Stimulated activated naive B cell treated with anti-CD40 and anti-IgM and Interleukin-4, amounts not matched to agents 10 μg/mL and 1 μg/mL and 100 μg/mL, for 72 hours (primary cell): ENCODE results near the gene CCNQ.

Experiments used
- ATAC-seq, 2 donors: fragments of 150-1000 bp; cut with Tn5 transposase; replicated peaks; 2 replicates each; pipeline ENCODE4 v1.10.0; 2021; ENCODE audit warnings: moderate library complexity in 1 of 2
- DNase-seq: peaks from one replicate; pipeline ENCODE4 v3.0.0; 2021
- H3K27ac Mint-ChIP-seq: one replicate; pipeline ENCODE4 v1.8.0; 2022; ENCODE audit warnings: mild to moderate bottlenecking, mixed read lengths
- H3K27me3 Mint-ChIP-seq, 2 donors: one replicate each; pipeline ENCODE4 v1.8.0; 2022; ENCODE audit warnings: mixed read lengths in 2 of 2
- H3K36me3 Mint-ChIP-seq, 2 donors: one replicate each; pipeline ENCODE4 v1.8.0; 2022; ENCODE audit warnings: mixed read lengths in 2 of 2, mild to moderate bottlenecking in 1 of 2
- H3K4me1 Mint-ChIP-seq, 2 donors: one replicate each; pipeline ENCODE4 v1.8.0; 2022; ENCODE audit warnings: mixed read lengths in 2 of 2, mild to moderate bottlenecking in 1 of 2
- H3K4me3 Mint-ChIP-seq, 2 donors: one replicate each; pipeline ENCODE4 v1.8.0; 2022; ENCODE audit warnings: mild to moderate bottlenecking in 2 of 2, mixed read lengths in 2 of 2, moderate library complexity in 1 of 2
- H3K9me3 Mint-ChIP-seq, 2 donors: one replicate each; pipeline ENCODE4 v1.8.0; 2022; ENCODE audit warnings: mixed read lengths in 2 of 2, mild to moderate bottlenecking in 1 of 2

Gene CCNQ

DNA sequence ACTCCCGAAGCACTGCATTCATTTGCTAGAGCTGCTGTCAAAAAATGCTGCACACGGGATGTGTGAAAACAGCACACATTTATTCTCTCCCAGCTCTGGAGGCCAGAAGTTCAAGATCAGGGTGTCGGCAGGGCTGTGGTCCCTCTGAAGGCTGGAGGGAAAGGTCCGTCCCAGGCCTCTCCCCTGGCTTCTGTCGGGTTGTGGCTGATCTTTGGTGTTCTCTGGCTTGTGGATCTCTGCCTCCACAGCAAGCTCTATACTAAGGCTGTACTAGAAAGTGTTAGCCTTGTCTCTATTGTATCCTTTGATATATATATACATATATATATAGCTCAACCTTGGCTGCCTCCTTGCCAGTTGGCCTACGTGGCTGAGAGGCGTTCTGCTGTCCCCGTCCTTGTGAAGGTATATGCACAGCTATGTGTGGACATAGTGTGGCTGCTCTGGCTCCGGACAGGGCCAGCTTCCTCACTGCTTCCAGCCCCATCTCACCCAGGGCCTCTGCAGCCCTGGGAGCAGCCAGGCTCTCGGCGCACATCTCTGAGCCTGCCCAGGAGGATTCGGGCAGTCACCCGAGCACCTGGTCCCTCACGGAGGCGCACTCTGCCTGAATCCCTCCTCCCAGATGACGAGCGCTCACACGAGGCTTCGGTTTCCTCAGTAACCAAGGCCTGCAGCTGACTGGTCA lies 33.1 kb upstream of the CCNQ start:
- Mint-ChIP-seq H3K27ac (no peak overlapping the region), H3K4me3 (no peak overlapping the region), H3K9me3 (peaks cover 0 to 11% of the 10 kb centered on the region in 2 donors), H3K36me3 (peaks cover 0 to 5% of the 10 kb centered on the region in 2 donors), H3K27me3 (peaks cover 10 to 25% of the 10 kb centered on the region in 2 donors), H3K4me1 (no peaks in the 10 kb centered on the region)
- no peak for DNase-seq
- ATAC-seq, result no peak

DNA sequence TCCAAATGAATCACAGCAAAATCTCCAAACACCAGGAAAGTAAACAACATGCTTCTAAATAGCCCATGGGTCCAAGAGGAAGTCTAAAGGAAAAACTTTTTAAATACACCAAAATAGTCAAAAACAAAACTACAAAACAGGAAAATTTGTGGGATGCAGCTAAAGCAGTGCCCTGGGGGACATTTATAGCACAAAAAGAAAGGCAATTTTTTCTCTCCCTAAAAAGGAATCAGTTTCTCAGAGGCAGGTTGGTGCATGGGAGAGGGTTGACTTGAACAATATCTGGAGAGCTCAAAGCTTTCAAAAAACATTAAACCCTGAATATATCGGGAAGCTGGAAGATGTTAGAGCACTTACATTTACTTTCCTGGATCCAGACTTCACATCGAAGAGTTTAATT lies 32.4 kb upstream of the CCNQ start:
- peaks cover 0 to 11% of the 10 kb centered on the region in 2 donors for H3K9me3 Mint-ChIP-seq
- no peak overlapping the region for H3K27ac Mint-ChIP-seq
- no peak overlapping the region for H3K4me3 Mint-ChIP-seq
- peaks cover 10 to 25% of the 10 kb centered on the region in 2 donors for H3K27me3 Mint-ChIP-seq
- H3K36me3 Mint-ChIP-seq, result peaks cover 0 to 5% of the 10 kb centered on the region in 2 donors
- DNase-seq (no peak), ATAC-seq (no peak)
- no peaks in the 10 kb centered on the region for H3K4me1 Mint-ChIP-seq

DNA sequence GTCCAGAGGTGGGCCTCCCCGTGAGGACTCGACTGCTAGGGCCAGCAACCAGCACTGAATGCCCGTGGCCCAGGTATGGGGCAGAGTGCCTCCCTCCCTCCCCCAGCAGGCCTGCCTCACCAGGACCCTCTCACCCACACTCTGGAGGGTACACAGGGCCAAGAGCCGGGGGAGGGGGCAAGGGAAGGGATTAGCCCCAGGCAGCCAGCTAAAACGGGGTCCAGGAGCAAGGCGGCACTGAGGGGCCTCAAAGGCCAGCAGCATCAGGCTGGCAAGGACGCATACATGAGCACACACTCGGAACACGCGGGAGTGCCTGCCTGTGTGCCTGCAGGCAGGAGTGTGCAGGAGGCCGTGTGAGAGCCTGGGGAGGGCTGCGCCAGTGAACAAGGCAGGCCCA lies 29.7 kb upstream of the CCNQ start:
- peaks cover 13 to 14% of the 10 kb centered on the region in 2 donors for H3K27me3 Mint-ChIP-seq
- ATAC-seq, result no peak
- no peak overlapping the region for H3K27ac Mint-ChIP-seq

DNA sequence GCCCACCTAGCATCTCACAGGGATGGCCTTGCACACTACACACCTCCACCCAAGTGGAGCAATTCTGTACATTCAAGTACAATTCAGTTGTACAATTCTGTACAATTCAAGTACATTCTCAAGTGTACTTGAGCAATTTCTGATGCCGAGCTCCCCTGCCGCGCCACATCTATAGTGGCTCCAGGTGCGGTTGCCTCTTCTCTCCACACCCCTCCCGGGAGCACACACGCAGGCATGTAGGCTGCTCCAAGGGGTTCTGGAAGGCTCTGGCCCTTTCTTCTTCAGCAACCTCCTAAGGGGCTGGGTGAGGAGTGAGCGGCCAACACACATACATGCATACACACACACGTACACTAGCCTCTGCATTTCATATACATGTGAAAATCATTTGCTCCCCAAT lies 29.2 kb upstream of the CCNQ start:
- no peak for DNase-seq
- Mint-ChIP-seq H3K27me3 (peaks cover 19% of the 10 kb centered on the region in 2 donors), H3K4me1 (no peaks in the 10 kb centered on the region), H3K4me3 (no peak overlapping the region), H3K9me3 (peaks cover 0 to 11% of the 10 kb centered on the region in 2 donors), H3K27ac (no peak overlapping the region), H3K36me3 (peaks cover 0 to 5% of the 10 kb centered on the region in 2 donors)
- ATAC-seq, result no peak

More for the DNA sequence above, 29.7 kb upstream of the CCNQ start:
- H3K4me3 Mint-ChIP-seq, result no peak overlapping the region
- peaks cover 0 to 11% of the 10 kb centered on the region in 2 donors for H3K9me3 Mint-ChIP-seq
- no peak for DNase-seq
- peaks cover 0 to 5% of the 10 kb centered on the region in 2 donors for H3K36me3 Mint-ChIP-seq
- H3K4me1 Mint-ChIP-seq, result no peaks in the 10 kb centered on the region

DNA sequence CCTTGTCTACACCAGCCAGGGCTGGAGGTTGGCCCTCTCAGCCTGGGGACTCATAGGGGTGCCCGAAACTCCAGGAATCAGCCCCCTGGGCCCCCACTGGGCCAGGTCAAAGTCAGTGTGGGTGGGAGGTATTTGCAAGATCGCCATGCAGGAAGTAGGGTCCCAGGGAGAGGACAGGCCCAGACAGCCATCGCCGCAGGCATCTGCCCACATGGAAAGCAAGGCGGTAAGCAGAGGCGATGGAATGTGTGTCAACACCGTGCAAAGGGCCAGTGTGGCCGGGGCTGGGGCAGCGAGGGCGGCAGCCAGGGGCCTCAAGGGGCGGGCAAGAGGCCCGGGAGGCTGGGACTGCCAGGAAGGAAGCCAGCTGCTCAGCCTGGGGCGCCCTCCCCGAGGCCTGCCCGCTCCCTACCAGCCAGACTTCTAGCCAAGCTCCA lies 28.8 kb upstream of the CCNQ start:
- Mint-ChIP-seq H3K4me3 (no peak overlapping the region), H3K27ac (no peak overlapping the region), H3K9me3 (peaks cover 0 to 11% of the 10 kb centered on the region in 2 donors), H3K36me3 (peaks cover 0 to 5% of the 10 kb centered on the region in 2 donors), H3K27me3 (peaks cover 23 to 24% of the 10 kb centered on the region in 2 donors), H3K4me1 (no peaks in the 10 kb centered on the region)
- DNase-seq (no peak), ATAC-seq (no peak)

DNA sequence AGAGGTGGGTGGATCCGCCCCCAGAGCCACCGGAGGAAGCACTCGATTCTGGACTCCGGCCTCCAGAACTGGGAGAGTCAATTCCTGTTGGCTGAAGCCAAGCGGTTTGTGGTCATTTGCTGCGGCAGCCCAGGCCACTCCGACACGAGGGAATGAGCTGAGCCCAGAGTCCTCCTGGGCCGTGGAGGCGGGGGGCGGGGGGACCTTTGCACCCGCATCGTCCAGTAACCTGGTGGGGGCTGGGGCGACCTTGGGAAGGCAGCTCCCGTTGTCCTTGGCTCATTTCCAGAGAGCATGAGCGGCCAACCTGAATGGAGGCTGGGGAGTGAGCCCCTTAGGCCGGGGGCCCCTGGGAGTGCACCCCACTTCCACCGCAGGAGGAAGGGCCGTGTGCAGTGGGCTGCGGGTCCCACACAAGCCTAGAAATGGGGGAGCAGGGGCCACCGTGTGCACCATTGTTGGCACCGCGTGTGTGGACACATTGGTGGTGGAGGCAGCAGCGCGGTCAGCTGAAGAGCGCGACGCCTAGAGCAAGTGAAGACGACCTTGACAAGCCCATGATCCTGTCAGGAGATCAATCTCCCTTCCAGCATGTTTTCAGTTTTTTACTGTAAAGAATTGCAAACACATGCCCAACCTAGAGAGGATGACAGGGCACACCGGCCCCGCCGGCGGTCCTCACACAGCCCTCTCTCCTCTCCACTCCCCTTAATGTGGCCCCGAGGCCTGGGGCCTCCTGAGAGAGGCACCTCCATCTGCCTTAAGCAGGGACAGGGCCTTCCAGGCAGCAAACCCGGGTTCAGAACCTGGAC lies 28.1 kb upstream of the CCNQ start:
- ATAC-seq (no peak), DNase-seq (no peak)
- Mint-ChIP-seq H3K27me3 (peaks cover 28 to 29% of the 10 kb centered on the region in 2 donors), H3K27ac (no peak overlapping the region), H3K4me3 (no peak overlapping the region), H3K4me1 (no peaks in the 10 kb centered on the region), H3K36me3 (peaks cover 0 to 5% of the 10 kb centered on the region in 2 donors), H3K9me3 (peaks cover 0 to 11% of the 10 kb centered on the region in 2 donors)

DNA sequence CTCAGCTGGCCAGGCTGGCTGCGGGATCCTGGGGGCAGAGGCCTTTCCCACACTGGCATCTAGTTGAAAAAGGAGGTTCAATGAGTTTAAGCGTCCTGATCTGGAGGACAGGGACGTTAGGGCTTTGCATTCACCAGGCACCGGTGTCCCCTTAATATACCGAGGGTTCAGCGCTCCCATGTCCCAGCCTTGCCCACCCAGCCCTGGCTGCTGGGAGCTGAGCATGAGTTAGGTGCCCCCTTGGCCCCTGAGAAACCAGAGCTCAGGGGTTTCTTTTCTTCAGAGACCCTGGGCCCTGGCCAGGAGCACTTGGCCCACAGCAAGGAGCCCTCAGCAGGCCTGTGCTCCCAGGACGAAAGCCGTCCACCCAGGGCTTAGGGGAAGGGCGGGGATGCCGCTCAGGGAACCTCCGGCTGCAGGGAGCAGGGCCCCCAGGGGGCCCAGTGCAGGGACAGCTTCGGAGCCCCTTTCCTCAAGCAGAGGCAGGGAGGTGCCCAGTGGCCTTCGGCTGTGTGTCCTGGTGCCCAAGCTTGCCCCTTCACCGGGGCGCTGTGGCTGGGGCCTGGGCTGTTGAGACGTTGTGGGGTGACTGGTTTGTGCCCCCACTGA lies 27.2 kb upstream of the CCNQ start:
- Mint-ChIP-seq H3K36me3 (peaks cover 0 to 4% of the 10 kb centered on the region in 2 donors), H3K27ac (no peak overlapping the region), H3K9me3 (peaks cover 0 to 3% of the 10 kb centered on the region in 2 donors), H3K27me3 (peaks cover 28 to 32% of the 10 kb centered on the region in 2 donors), H3K4me3 (no peak overlapping the region), H3K4me1 (no peaks in the 10 kb centered on the region)
- no peak for ATAC-seq
- no peak for DNase-seq

DNA sequence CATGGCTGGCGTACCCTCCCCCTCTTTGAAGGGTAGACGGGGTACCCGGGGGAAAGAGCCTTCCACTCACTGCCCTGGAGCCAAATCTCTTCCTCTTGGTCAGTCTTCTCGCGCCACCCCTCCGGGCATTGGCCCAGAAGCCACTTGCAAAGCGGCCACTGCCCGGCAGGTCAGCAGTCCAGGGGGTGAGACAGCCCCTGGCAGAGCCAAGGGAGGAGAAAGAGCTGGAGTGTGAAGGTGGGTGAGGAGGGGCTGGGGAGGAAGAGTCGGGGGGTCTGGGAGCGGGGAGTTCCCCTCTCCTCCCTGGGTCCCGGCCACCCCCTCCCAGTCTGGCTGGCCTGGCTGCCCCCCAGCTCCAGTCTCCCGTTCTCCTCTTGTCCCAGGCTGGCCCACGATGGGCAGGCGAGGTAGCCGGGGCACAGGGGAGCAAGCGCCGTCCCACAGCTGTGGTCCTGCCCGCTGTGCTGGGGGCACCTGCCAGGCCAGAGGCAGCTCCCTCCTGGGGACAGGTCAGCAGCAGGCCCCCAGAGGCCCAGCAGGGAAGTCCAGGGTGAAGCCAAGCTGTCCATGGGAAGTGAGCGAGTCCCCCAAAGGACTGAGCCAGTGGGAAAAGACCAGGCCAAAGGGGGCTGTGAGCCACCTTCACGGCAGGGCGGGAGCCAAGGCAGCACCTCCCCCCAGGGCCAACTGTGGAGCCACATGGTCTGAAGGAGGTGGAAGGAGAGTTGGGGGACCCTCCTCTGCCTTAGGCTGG lies 26.5 kb upstream of the CCNQ start:
- no peak overlapping the region for H3K4me3 Mint-ChIP-seq
- no peak for ATAC-seq
- no peak overlapping the region for H3K27ac Mint-ChIP-seq

DNA sequence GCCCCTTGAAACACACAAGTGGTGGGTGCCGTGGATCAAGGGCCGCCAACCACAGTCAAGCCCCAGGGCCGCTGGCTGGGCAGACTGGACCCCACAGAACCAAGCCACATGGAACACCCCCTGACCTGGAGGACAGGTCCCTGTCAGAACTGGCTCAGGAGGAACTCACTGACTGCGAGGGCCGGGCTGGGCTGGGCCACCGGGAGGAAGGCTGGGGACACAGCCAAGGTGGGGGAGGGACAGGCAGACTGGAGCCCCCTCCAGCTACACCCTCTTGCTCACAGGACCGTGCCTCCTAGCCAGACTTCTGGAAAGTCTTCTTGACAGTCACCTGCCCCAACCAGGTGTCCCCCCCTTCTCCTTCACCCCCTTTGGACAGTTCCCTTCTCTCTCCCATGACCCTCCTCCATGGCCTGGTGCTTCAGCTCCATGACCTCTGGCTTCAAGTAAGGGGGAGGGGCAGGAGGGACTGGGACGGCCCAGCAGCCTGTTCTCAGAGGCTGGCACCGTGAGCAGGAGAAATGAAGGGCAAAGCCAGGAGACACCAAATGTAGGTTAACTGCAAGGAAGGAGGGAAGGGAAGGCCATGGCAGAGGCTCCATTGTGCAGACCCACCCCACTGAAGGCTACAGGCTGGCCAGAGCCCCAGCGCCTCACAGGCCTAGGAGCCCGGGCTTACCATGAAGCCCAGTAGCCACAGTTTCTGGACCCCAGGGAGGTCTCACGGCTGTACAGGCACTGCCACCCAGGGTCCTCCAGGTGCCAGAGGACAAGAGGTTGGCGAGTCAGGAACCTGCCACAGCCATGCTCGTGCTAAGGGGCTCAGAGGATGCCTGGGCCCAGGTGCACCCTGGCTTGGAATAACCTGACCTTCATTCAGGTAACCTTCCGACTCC lies 25.5 kb upstream of the CCNQ start:
- H3K36me3 Mint-ChIP-seq, result no peaks in the 10 kb centered on the region
- no peaks in the 10 kb centered on the region for H3K9me3 Mint-ChIP-seq
- no peak for ATAC-seq
- peaks cover 18 to 24% of the 10 kb centered on the region in 2 donors for H3K27me3 Mint-ChIP-seq
- no peak overlapping the region for H3K4me3 Mint-ChIP-seq
- DNase-seq, result no peak
- H3K27ac Mint-ChIP-seq, result no peak overlapping the region
- no peaks in the 10 kb centered on the region for H3K4me1 Mint-ChIP-seq

More for the DNA sequence above, 26.5 kb upstream of the CCNQ start:
- H3K27me3 Mint-ChIP-seq, result peaks cover 24 to 28% of the 10 kb centered on the region in 2 donors
- H3K36me3 Mint-ChIP-seq, result no peaks in the 10 kb centered on the region
- no peaks in the 10 kb centered on the region for H3K9me3 Mint-ChIP-seq
- H3K4me1 Mint-ChIP-seq, result no peaks in the 10 kb centered on the region
- DNase-seq, result no peak

DNA sequence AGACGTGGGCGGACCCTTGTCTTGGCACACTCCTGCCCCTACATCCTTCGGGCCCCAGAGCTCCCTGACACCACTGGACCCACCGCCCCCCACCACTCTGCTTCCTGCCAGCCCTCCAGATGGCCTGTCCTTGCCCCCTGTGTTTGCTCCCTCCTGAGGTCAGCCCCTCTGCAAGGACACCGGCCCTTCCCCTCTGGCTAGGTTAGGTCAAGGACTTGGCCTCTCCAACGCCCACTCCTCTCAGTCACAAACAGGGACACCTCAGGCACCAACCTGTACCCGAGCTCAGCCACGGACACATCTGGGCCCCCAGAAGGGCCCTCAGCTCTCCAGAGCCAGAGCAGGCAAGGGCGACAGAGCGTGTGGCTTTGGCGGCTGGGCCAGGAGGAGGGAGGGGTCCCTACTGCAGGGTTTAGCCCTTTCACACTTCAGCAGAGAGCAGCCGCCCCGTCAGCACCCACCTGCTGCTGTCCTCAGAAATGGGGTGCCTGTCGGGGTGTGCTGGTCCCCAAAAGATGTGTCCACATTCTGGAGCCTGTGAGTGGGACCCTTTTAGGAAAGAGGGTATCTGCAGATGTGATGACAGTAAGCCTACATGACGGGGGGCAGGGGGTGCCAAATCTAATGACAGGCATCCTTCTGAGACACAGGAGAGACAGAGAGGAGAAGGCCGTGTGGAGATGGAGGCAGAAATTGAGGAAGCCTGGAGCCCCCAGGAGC lies 24.5 kb upstream of the CCNQ start:
- DNase-seq (no peak), ATAC-seq (no peak)
- H3K27ac Mint-ChIP-seq, result no peak overlapping the region
- no peaks in the 10 kb centered on the region for H3K4me1 Mint-ChIP-seq
- H3K27me3 Mint-ChIP-seq, result peaks cover 18 to 24% of the 10 kb centered on the region in 2 donors
- H3K36me3 Mint-ChIP-seq, result no peaks in the 10 kb centered on the region
- H3K9me3 Mint-ChIP-seq, result no peaks in the 10 kb centered on the region
- H3K4me3 Mint-ChIP-seq, result no peak overlapping the region

DNA sequence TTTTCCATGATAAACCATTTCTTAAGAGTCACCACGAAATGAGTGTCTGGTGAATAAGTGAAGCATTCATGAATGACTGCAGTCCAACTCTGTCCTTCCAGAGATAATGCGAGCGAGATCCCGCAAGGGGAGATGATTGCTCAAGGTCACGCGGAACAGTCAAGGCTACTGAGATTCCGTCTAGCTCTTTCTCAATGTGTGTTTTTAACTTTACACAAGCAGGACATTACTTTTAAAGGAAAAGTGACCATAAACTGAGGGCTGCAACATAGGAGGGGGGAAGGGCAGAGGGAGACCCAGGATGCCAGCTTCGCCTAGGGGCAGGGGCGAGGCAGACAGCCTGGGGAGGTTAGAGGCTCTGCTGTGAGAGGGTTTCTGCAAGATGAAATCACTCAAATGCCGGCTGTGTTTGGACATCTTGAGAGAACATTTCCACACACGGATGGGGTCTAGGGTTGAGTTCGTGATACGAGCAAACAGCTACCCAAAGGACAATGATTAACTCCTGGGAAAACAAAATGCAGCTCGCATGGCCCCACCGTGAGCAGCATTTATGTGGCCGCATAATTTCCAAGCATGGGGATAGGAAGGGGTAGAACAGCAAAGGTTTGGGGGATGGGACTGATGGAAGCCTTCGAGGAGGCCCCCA lies 23.8 kb upstream of the CCNQ start:
- H3K27me3 Mint-ChIP-seq, result peaks cover 18 to 24% of the 10 kb centered on the region in 2 donors
- no peaks in the 10 kb centered on the region for H3K9me3 Mint-ChIP-seq
- no peak overlapping the region for H3K4me3 Mint-ChIP-seq
- ATAC-seq (no peak), DNase-seq (no peak)
- no peak overlapping the region for H3K27ac Mint-ChIP-seq
- no peaks in the 10 kb centered on the region for H3K4me1 Mint-ChIP-seq
- no peaks in the 10 kb centered on the region for H3K36me3 Mint-ChIP-seq

DNA sequence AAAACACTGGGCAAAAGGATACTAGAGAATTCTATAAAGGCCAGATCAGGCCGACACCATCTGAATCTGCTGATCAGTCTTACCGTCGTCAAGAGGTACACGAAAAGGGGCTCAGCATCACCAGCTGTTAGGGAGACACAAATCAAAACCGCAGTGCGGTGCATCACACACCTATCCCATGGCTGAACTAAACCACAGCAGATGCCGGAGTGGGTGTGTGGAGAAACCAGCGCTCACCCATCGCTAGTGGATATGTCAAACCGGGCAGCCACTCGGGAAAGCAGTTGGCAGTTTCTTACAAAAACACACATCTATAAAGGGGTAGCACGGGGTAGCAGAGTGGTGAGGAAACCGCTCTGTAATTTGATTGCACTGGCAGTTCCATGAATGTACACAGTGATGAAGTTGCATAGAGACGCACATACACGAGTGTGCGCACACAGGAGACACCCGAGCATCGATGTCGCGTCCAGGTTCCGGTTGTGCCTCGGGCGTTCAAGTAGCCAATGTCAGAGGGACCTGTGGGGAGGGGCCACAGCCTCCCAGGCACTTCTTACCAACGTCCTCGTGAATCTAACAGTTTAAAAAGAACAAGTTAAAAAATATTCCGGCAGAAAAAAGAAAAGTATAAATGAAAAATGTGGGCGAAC lies 23.1 kb upstream of the CCNQ start:
- H3K4me3 Mint-ChIP-seq, result no peak overlapping the region
- H3K4me1 Mint-ChIP-seq, result no peaks in the 10 kb centered on the region
- H3K27ac Mint-ChIP-seq, result no peak overlapping the region
- H3K9me3 Mint-ChIP-seq, result no peaks in the 10 kb centered on the region
- DNase-seq, result no peak
- ATAC-seq, result no peak
- no peaks in the 10 kb centered on the region for H3K36me3 Mint-ChIP-seq
- H3K27me3 Mint-ChIP-seq, result peaks cover 18 to 24% of the 10 kb centered on the region in 2 donors
